Islet of Langerhans (tissue), 1 donor: Measurements from ENCODE around the gene ADH5.
"Not testable (repeated sequence)": the region's sequence is repeated elsewhere in the genome, so short reads cannot be mapped to it uniquely, and the experiment has no call there.

Source experiments
- FAIRE-seq: peaks from one replicate; lab custom pipeline; 2011; peaks lifted over from hg19 to GRCh38; lab: Jason Lieb, UNC

ADH5 gene

DNA sequence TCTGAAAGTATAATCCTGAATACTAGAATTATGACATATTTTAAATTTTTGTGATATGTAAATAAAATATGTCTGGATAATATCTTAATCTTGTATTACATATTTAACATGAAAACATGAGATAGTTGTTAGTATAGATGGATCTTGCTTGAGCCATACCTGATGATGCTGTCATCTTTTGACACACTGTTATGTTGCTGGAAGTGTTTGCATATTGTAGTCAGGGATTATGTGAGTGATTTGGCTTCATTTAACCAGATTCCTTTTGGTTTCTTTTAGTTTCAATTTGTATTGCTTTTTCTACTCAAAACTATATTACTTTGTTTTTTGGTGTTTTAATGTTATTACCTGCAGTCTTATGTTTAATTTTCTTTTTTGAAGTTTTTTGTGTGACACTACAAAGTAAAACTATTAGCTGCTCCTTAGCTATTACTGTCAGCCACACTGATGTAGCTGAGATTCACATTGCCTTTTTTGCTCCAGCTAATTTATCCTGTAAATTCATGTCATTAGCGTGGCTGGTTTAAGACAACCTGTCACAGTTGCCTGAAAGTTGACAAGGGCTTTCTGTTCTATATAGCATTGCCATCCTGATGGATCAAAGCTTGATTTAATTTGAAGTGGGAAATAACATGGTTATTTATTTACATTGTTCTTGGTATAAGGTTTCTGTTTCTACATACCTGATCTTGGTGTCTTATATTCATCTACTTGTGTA lies 59.4 kb downstream of the ADH5 start:
- peak; percentile 85 for FAIRE-seq

- FAIRE-seq: peak; percentile 17
These were observed 60.4 kb downstream of the ADH5 start for GRCh38 chr4:99028187-99028586.

DNA sequence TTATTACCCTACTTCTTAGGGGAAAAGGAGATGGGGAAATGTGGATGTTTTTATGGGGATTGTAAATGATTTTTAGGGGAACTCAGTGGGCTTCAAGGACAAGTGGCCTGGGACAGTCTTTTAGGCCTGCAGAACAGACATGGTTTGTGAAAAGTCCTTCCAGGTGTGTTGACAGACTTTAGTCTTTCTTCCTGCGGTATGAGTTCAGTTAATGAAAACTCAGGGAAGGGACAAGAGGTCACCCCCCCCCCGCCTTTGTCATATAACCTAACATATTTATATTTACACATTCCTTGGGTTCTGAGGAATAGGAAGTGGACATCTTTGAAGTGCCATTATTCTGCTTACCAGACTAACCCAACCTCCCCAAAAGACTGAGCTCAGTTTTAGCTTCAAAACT lies 61.3 kb downstream of the ADH5 start:
- no peak for FAIRE-seq

DNA sequence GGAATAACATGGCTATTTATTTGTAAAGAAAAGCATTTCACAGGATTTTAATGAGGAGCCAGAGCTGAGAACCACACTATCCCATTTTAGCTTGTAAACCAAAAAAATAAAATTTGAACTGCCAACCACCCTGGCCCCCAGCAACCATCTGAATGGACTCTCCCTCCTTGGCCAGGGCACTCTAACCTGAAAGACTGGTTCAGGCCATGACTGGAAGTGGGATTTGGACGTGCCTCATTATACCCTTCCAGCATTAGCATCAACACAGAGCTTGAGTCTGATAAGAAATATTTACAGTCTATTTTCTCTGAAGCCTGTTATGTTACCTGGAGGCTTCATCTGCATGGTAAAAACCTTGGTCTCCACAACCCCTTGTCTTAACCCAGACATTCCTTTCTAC lies 63.1 kb downstream of the ADH5 start:
- FAIRE-seq: no peak

- no peak for FAIRE-seq
These were observed 63.9 kb downstream of the ADH5 start for GRCh38 chr4:99024481-99025275.

- FAIRE-seq: not testable (repeated sequence)
These were observed 64.8 kb downstream of the ADH5 start for GRCh38 chr4:99023800-99024251.

DNA sequence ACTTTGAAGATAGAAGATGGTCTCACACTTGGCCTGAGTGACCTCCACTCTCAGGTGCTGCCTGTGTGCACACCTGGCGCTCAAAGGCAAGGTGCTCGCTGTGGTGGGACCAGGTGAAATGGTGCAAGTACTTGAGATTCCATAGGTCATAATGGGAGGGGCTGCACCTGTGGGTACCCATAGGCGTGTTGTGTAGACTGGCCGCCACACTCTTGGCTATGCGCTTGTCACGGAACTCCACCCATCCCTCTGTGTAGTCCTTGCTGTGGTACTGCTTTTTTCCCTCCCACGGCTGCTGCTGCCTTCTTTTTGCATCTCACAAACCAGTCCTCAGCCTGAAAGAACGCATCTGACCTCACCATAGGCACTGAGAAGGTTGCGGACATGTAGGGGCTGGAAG lies 66.0 kb downstream of the ADH5 start:
- no peak for FAIRE-seq

DNA sequence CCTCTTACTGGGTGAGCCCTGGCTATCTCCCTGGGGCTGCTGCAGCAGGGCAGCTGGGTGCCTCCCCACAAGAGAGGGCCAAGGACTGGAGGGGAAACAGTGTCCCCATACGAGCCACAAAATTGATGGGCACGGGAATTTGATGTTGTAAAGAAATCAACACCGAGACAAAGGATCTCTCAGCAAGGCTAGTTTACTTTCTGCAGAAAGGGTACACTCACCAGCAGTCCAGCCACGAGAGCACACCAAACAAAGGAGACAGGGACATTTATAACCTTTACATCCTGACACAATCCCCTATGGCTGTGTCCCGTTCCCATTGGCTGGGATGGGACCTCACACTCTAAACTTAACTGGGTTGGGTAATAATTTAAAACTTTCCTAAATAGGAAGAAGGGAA lies 67.2 kb downstream of the ADH5 start:
- no peak for FAIRE-seq
